ENCODE data around the gene TBX6. TPM values are rescaled to one million over a fixed set of nuclear protein-coding genes. Genes with fewer than 3 reads are reported as not detected.

Gene TBX6
- total RNA-seq, 1 experiment from 2014 or later, result 1.4 TPM

DNA sequence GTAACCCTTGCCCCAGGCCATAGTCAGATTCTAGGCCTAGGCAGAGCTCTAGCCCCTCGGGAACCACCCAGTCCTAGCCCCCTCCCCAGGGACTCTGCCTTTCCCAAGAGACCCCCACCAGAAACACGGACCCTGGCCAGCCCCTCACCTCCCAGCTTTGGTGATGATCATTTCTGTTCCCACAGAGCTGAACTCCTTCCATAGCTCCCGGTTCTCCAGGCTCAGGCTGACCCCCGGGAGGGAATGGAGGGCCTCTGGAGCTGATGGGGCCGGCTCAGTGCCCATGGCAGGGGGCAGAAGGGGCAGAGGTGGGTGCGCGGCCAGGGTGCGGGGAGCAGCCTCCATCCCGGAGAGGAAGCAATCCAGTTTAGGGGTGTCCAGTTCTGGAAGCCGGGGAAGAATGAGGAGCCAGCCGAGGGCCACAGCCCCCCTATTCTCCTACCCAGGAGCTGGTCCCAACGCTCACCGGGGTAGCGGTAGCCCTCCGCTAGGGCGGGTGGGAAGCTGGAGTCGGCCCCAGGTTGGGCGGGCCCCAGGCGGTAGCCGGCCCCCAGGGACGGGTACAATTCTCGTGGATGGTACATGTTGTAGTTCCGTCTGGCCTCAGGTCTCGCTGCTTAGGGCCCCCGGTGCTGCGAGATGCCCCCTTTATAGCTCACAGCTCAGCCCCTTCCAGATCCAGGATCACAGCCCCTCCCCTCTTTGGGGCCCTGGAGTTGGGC is 953 bp downstream of the TBX6 start:
- TF ChIP-seq ELF1 (IDR thresholded peaks at IDR 0.05; ENCODE audit: borderline replicate concordance, low read depth) (no peak), SIN3A (IDR thresholded peaks at IDR 0.05; ENCODE audit: low read depth) (no peak), ZFX (IDR thresholded peaks at IDR 0.05) (no peak), CBX3 (IDR thresholded peaks at IDR 0.05; ENCODE audit: low read depth) (no peak), RAD21 (IDR thresholded peaks at IDR 0.05; ENCODE audit: low read depth) (no peak), SRF (IDR thresholded peaks at IDR 0.05; ENCODE audit: low read depth) (no peak), TCF7L2 (IDR thresholded peaks at IDR 0.05; ENCODE audit: borderline replicate concordance, extremely low read depth, insufficient read depth, insufficient read length) (no peak), POLR2AphosphoS5 (IDR thresholded peaks at IDR 0.05; ENCODE audit: low read depth, low read length) (no peak), EGR1 (IDR thresholded peaks at IDR 0.05; ENCODE audit: low read depth) (no peak), ZNF274 (IDR thresholded peaks at IDR 0.05; ENCODE audit: low read depth, low read length) (no peak), CEBPB (IDR thresholded peaks at IDR 0.05; ENCODE audit: low read depth) (no peak), JUND (IDR thresholded peaks at IDR 0.05) (no peak)
- TF ChIP-seq, protein P1, sequence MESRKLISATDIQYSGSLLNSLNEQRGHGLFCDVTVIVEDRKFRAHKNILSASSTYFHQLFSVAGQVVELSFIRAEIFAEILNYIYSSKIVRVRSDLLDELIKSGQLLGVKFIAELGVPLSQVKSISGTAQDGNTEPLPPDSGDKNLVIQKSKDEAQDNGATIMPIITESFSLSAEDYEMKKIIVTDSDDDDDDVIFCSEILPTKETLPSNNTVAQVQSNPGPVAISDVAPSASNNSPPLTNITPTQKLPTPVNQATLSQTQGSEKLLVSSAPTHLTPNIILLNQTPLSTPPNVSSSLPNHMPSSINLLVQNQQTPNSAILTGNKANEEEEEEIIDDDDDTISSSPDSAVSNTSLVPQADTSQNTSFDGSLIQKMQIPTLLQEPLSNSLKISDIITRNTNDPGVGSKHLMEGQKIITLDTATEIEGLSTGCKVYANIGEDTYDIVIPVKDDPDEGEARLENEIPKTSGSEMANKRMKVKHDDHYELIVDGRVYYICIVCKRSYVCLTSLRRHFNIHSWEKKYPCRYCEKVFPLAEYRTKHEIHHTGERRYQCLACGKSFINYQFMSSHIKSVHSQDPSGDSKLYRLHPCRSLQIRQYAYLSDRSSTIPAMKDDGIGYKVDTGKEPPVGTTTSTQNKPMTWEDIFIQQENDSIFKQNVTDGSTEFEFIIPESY (IDR thresholded peaks at IDR 0.05; ENCODE audit: extremely low read depth, insufficient replicate concordance, low read length), result no peak
- TF ChIP-seq, protein P2, sequence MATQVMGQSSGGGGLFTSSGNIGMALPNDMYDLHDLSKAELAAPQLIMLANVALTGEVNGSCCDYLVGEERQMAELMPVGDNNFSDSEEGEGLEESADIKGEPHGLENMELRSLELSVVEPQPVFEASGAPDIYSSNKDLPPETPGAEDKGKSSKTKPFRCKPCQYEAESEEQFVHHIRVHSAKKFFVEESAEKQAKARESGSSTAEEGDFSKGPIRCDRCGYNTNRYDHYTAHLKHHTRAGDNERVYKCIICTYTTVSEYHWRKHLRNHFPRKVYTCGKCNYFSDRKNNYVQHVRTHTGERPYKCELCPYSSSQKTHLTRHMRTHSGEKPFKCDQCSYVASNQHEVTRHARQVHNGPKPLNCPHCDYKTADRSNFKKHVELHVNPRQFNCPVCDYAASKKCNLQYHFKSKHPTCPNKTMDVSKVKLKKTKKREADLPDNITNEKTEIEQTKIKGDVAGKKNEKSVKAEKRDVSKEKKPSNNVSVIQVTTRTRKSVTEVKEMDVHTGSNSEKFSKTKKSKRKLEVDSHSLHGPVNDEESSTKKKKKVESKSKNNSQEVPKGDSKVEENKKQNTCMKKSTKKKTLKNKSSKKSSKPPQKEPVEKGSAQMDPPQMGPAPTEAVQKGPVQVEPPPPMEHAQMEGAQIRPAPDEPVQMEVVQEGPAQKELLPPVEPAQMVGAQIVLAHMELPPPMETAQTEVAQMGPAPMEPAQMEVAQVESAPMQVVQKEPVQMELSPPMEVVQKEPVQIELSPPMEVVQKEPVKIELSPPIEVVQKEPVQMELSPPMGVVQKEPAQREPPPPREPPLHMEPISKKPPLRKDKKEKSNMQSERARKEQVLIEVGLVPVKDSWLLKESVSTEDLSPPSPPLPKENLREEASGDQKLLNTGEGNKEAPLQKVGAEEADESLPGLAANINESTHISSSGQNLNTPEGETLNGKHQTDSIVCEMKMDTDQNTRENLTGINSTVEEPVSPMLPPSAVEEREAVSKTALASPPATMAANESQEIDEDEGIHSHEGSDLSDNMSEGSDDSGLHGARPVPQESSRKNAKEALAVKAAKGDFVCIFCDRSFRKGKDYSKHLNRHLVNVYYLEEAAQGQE (IDR thresholded peaks at IDR 0.05; ENCODE audit: low read depth), result no peak
- no peaks in the 10 kb centered on the region for H3K27me3 ChIP-seq (ENCODE audit: insufficient read depth, low read length)
- no peaks in the 10 kb centered on the region for H3K79me2 ChIP-seq (ENCODE audit: insufficient read depth, low read length)
- peak overlapping the region; percentile 62 to 68 for H3K4me3 ChIP-seq (replicated peaks in 1 of 2; ENCODE audit: low read depth in 1 of 2, low read length in 2 of 2)
- no peak for DNase-seq (ENCODE audit: low read depth, low spot score)
- H3K9me2 ChIP-seq (ENCODE audit: insufficient read depth), result no peaks in the 10 kb centered on the region
- H3K36me3 ChIP-seq (ENCODE audit: control insufficient read depth in 1 of 2, insufficient read depth in 2 of 2, low read length in 2 of 2), result no peaks in the 10 kb centered on the region; a peak in 1 of 4 replicates
- RAD21 ChIA-PET (ENCODE audit: low non-redundant PET in 1 of 2, low total read pairs in 2 of 2, uncharacterized antibody in 2 of 2, unreplicated experiment in 2 of 2), result no interaction called here
- H3K9me3 ChIP-seq (ENCODE audit: control insufficient read depth in 1 of 2, insufficient read depth in 1 of 2, low read depth in 1 of 2, low read length in 2 of 2), result no peaks in the 10 kb centered on the region
- H3K4me2 ChIP-seq (ENCODE audit: low read length), result peak overlapping the region; percentile 96
- ATAC-seq, result no peak
- H3K27ac ChIP-seq (ENCODE audit: low read depth, low read length), result peak overlapping the region; percentile 42; the same call in 1 of the 2 replicates
- peak overlapping the region; percentile 77 for H3K9ac ChIP-seq (ENCODE audit: low read length)
- intact Hi-C loops (cut with micrococcal nuclease), result loop anchor here (5.0 kb wide), 1 partner anchor 317 kb away; the partner anchor contains the start of gene ZNF771
- BruUV-seq (replicated peaks), result no TSS peak
- POLR2A ChIA-PET, result interaction anchor here (0.7 to 2.7 kb wide), 4 partner anchors 13 to 25 kb away, joined by 3 to 10 read pairs (median 3); partner anchors contain the start of gene ALDOA
- H2AFZ ChIP-seq (ENCODE audit: low read depth, low read length, poor library complexity, severe bottlenecking), result no peak overlapping the region
- CTCF ChIA-PET, result interaction anchor here (1.4 to 6.3 kb wide), 4 partner anchors 13 to 390 kb away, joined by 6 to 48 read pairs (median 18); partner anchors contain the start of gene ALDOA
- H4K20me1 ChIP-seq (ENCODE audit: insufficient read depth), result no peaks in the 10 kb centered on the region
- peaks cover 14 to 56% of the 10 kb centered on the region in 2 experiments for H3K4me1 ChIP-seq (ENCODE audit: control insufficient read depth in 1 of 2, insufficient read depth in 2 of 2, low read length in 2 of 2)

All from HCT116 (cell line).